ENCODE measurements around the gene OLIG1. TPM values are rescaled to one million over a fixed set of nuclear protein-coding genes. Genes with fewer than 3 reads are reported as not detected.

OLIG1 gene
- total RNA-seq, 1 experiment from 2014 or later = not detected

DNA sequence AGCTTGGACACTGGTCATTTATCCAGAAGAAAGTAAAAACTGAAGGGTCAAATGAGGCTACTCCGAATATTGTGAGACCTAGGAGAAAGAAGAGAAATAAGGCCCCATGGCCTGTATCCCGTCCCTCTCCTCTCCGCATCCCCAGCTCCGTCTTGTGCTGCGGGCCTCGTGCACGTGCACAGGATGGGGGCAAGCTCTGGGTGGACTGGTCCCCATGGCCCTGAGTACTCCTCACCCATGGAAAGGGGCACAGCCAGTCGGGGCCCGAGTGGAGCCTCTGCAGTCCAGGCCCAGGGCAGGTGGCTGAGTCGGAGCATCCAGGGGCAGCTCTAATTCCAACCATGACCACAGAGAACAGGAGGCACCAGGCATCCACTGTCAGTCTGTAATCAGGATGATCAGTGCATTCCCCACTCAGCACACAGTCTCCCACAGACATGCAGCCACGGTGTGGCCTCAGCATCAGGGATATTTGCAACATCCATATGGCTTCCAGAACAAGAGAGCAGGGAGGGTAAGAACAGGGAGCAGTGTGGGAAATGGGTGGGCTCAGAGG, 12.5 kb upstream of the OLIG1 start:
- CTCF ChIA-PET = no interaction called here
- Histone ChIP-seq H3K27me3 (ENCODE audit: insufficient read depth, low read depth) (peaks cover 62% of the 10 kb centered on the region), H3K9me2 (ENCODE audit: insufficient read depth) (no peaks in the 10 kb centered on the region), H4K20me1 (ENCODE audit: insufficient read depth) (no peaks in the 10 kb centered on the region), H3K36me3 (ENCODE audit: low read depth) (no peaks in the 10 kb centered on the region), H2AFZ (no peak overlapping the region), H3K27ac (no peak overlapping the region), H3K9me3 (ENCODE audit: insufficient read depth, low read depth) (no peaks in the 10 kb centered on the region), H3F3A (ENCODE audit: insufficient read depth, low read depth) (no peaks in the 10 kb centered on the region), H3K79me2 (ENCODE audit: low read depth) (no peaks in the 10 kb centered on the region), H3K4me2 (no peak overlapping the region), H3K4me1 (replicated peaks; ENCODE audit: insufficient read depth) (no peaks in the 10 kb centered on the region), H3K4me3 (no peak overlapping the region)
- POLR2A ChIA-PET (ENCODE audit: unreplicated experiment) = no interaction called here
- no peak for DNase-seq
- no TSS peak for BruUV-seq (replicated peaks)
- TF ChIP-seq EZH2 (IDR thresholded peaks at IDR 0.05; ENCODE audit: low read depth) = no peak
- TF ChIP-seq, protein P1, sequence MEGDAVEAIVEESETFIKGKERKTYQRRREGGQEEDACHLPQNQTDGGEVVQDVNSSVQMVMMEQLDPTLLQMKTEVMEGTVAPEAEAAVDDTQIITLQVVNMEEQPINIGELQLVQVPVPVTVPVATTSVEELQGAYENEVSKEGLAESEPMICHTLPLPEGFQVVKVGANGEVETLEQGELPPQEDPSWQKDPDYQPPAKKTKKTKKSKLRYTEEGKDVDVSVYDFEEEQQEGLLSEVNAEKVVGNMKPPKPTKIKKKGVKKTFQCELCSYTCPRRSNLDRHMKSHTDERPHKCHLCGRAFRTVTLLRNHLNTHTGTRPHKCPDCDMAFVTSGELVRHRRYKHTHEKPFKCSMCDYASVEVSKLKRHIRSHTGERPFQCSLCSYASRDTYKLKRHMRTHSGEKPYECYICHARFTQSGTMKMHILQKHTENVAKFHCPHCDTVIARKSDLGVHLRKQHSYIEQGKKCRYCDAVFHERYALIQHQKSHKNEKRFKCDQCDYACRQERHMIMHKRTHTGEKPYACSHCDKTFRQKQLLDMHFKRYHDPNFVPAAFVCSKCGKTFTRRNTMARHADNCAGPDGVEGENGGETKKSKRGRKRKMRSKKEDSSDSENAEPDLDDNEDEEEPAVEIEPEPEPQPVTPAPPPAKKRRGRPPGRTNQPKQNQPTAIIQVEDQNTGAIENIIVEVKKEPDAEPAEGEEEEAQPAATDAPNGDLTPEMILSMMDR (conservative IDR thresholded peaks at IDR 0.05) = no peak
- intact Hi-C loops (cut with micrococcal nuclease; ENCODE audit: unreplicated experiment) = no loop called here

- BruUV-seq (replicated peaks) = no TSS peak
- no peak for TF ChIP-seq EZH2 (IDR thresholded peaks at IDR 0.05; ENCODE audit: low read depth)
- TF ChIP-seq, protein P1 (conservative IDR thresholded peaks at IDR 0.05) = no peak
- H2AFZ ChIP-seq = no peak overlapping the region
- H3K27me3 ChIP-seq (ENCODE audit: insufficient read depth, low read depth) = peaks cover 60% of the 10 kb centered on the region
- H3K9me3 ChIP-seq (ENCODE audit: insufficient read depth, low read depth) = no peaks in the 10 kb centered on the region
- no peaks in the 10 kb centered on the region for H4K20me1 ChIP-seq (ENCODE audit: insufficient read depth)
- H3K79me2 ChIP-seq (ENCODE audit: low read depth) = no peaks in the 10 kb centered on the region
- H3K9me2 ChIP-seq (ENCODE audit: insufficient read depth) = no peaks in the 10 kb centered on the region
- ChIA-PET CTCF (no interaction called here), POLR2A (ENCODE audit: unreplicated experiment) (no interaction called here)
- H3F3A ChIP-seq (ENCODE audit: insufficient read depth, low read depth) = no peaks in the 10 kb centered on the region
- H3K36me3 ChIP-seq (ENCODE audit: low read depth) = no peaks in the 10 kb centered on the region
- H3K27ac ChIP-seq = no peak overlapping the region
- no peak for DNase-seq
- intact Hi-C loops (cut with micrococcal nuclease; ENCODE audit: unreplicated experiment) = no loop called here
- H3K4me3 ChIP-seq = no peak overlapping the region
- no peak overlapping the region for H3K4me2 ChIP-seq
- no peaks in the 10 kb centered on the region for H3K4me1 ChIP-seq (replicated peaks; ENCODE audit: insufficient read depth)
These were observed 11.4 kb upstream of the OLIG1 start for GRCh38 chr21:33058527-33058926.

DNA sequence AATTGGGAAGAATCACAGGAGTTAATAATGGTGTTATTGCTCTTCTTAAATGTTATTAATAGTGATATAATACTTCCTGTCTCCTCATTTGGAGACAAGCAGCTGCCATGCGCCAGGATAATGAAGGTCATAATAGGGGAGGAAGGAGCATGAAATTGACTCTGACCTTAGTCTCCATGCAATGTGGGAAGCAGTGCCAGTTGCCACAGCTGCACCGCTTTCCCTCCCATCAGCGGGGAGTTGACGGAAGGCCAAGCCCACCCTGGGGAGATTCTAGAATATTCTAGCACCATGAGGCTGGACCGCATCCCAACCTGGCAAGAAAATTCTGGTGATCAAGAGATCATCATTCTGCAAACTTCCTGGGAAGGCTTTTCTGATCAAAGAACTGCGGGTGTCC, 11.0 kb upstream of the OLIG1 start:
- Histone ChIP-seq H3K9me2 (ENCODE audit: insufficient read depth) (no peaks in the 10 kb centered on the region), H3K36me3 (ENCODE audit: low read depth) (no peaks in the 10 kb centered on the region), H3F3A (ENCODE audit: insufficient read depth, low read depth) (no peaks in the 10 kb centered on the region), H3K27me3 (ENCODE audit: insufficient read depth, low read depth) (peaks cover 61% of the 10 kb centered on the region), H3K79me2 (ENCODE audit: low read depth) (no peaks in the 10 kb centered on the region), H3K9me3 (ENCODE audit: insufficient read depth, low read depth) (no peaks in the 10 kb centered on the region), H3K4me1 (replicated peaks; ENCODE audit: insufficient read depth) (no peaks in the 10 kb centered on the region), H2AFZ (no peak overlapping the region), H4K20me1 (ENCODE audit: insufficient read depth) (no peaks in the 10 kb centered on the region), H3K4me2 (no peak overlapping the region), H3K27ac (no peak overlapping the region), H3K4me3 (no peak overlapping the region)
- intact Hi-C loops (cut with micrococcal nuclease; ENCODE audit: unreplicated experiment) = no loop called here
- no peak for DNase-seq
- POLR2A ChIA-PET (ENCODE audit: unreplicated experiment) = no interaction called here
- TF ChIP-seq, protein P1 (conservative IDR thresholded peaks at IDR 0.05) = no peak
- TF ChIP-seq EZH2 (IDR thresholded peaks at IDR 0.05; ENCODE audit: low read depth) = no peak
- CTCF ChIA-PET = no interaction called here
- no TSS peak for BruUV-seq (replicated peaks)

All from PC-9 (cell line).